Fibroblast of villous mesenchyme (primary cell): ENCODE measurements around the gene SLC24A4. TPM values are rescaled to one million over a fixed set of nuclear protein-coding genes. Genes with fewer than 3 reads are reported as not detected.

Source experiments
- DNase-seq: peaks from one replicate; pipeline ENCODE4 v3.0.0-alpha.2; 2010; ENCODE audit warnings: low read depth
- H3K4me3 ChIP-seq: 2 replicates; pipeline ENCODE4 v1.5.1; 2011; ENCODE audit warnings: low read depth, mild to moderate bottlenecking, low read length
- total RNA-seq: library from RNA; depleted of rRNA; stranded (reverse); fragments of >200 nt; gene quantifications from 2 replicates; pipeline ENCODE4 v1.2.3, GENCODE V29; 2012
- TF ChIP-seq, protein P1 (sequence below): IDR thresholded peaks from 2 replicates; pipeline ENCODE4 v1.5.1; 2012; ENCODE audit warnings: low read depth, mild to moderate bottlenecking, low read length; ENCODE audit not compliant: insufficient read depth

SLC24A4 gene
- total RNA-seq, 1 donor = not detected

DNA sequence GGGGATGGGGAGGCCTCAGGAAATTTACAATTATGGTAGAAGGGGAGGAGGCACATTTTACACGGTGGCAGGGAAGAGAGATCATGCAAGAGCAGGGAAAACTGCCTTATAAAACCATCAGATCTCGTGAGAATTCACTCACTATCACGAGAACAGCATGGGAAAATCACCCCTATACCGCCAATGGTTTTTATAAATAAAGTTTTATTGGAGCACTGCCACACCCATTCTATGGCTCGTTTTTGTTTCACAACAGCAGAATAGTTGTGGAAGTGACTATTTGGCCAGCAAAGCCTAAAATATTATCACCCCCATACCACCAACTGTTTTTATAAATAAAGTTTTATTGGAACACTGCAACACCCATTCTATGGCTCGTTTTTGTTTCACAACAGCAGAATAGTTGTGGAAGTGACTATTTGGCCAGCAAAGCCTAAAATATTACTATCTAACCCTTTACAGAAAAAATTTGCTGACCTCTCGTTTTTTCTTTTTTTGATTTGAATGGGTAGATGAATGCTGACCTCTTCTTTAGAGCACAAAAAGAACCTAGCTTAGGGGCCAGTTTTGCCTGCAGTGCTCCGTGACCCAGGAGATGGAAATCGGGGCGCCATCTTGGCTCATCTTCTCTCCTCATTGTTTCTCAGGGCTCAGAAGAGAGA lies 113.3 kb downstream of the SLC24A4 start:
- no peak for DNase-seq
- H3K4me3 ChIP-seq = no peak overlapping the region
- TF ChIP-seq, protein P1, sequence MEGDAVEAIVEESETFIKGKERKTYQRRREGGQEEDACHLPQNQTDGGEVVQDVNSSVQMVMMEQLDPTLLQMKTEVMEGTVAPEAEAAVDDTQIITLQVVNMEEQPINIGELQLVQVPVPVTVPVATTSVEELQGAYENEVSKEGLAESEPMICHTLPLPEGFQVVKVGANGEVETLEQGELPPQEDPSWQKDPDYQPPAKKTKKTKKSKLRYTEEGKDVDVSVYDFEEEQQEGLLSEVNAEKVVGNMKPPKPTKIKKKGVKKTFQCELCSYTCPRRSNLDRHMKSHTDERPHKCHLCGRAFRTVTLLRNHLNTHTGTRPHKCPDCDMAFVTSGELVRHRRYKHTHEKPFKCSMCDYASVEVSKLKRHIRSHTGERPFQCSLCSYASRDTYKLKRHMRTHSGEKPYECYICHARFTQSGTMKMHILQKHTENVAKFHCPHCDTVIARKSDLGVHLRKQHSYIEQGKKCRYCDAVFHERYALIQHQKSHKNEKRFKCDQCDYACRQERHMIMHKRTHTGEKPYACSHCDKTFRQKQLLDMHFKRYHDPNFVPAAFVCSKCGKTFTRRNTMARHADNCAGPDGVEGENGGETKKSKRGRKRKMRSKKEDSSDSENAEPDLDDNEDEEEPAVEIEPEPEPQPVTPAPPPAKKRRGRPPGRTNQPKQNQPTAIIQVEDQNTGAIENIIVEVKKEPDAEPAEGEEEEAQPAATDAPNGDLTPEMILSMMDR = no peak

- DNase-seq = no peak
- TF ChIP-seq, protein P1 = no peak
Observed at GRCh38 chr14:92437309-92437708, 114.3 kb downstream of the SLC24A4 start.

DNA sequence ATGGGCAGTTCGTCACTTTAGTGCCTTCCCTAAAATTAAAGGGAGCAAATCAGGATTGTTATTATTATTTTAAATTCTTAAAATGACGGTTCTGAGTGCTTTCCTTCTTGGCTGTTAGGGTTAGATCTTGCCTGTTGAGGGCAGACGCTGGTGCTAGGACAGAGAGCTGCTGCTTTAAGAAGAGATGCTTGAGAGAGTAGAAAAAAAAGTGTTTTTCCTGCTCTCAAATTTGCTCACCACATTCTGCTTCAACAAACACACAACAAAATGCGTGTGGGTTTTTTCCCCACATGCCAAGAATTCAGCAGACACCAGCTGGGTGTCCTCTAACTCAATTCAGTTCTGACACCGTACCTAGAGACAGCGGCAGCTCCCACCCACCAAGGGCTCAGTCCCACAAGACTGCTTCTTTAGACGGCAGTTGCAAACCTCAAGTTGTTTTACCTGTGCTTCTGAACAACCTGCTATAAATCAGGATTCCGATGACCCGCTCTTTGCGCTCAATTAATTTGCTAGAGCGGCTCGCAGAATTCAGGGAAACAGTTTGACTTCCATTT lies 114.8 kb downstream of the SLC24A4 start:
- TF ChIP-seq, protein P1 = no peak
- H3K4me3 ChIP-seq = no peak overlapping the region
- no peak for DNase-seq

More at GRCh38 chr14:92437309-92437708, 114.3 kb downstream of the SLC24A4 start:
- H3K4me3 ChIP-seq = no peak overlapping the region

- TF ChIP-seq, protein P1 = no peak
- H3K4me3 ChIP-seq = no peak overlapping the region
- no peak for DNase-seq
Observed at GRCh38 chr14:92439537-92440344, 116.8 kb downstream of the SLC24A4 start.

DNA sequence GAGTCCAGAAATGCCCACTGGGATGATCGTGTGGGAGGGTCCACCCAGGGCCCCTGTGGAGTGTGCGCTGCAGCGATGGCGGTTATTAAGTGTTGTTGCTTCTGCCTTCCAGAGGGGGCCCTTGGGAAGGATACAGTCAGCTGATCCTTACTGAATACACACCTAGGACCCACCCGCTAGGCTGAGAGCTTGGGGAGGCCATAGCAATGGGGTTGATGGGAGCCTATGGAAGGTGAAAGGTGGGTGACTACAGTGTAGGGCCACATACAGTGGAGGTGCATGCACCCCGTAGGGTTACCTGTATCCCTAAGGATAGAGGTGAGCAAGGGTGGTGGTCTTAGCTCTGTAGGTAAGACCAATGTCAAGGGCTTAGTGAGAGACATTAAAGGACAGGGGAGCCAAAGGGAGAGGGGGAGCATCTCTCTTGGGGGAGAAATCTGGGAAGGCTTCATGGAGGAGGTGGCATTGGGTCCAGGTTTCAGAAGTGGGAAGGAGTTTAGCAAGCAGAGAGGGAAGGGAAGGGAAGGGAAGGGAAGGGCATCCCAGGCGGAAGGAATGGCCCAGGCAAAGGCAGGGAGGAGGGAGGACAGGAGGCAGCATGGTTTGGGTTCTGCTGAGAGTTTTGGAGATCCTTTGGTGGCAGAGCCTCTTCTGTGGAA lies 117.5 kb downstream of the SLC24A4 start:
- DNase-seq = no peak
- H3K4me3 ChIP-seq = no peak overlapping the region
- TF ChIP-seq, protein P1 = no peak

DNA sequence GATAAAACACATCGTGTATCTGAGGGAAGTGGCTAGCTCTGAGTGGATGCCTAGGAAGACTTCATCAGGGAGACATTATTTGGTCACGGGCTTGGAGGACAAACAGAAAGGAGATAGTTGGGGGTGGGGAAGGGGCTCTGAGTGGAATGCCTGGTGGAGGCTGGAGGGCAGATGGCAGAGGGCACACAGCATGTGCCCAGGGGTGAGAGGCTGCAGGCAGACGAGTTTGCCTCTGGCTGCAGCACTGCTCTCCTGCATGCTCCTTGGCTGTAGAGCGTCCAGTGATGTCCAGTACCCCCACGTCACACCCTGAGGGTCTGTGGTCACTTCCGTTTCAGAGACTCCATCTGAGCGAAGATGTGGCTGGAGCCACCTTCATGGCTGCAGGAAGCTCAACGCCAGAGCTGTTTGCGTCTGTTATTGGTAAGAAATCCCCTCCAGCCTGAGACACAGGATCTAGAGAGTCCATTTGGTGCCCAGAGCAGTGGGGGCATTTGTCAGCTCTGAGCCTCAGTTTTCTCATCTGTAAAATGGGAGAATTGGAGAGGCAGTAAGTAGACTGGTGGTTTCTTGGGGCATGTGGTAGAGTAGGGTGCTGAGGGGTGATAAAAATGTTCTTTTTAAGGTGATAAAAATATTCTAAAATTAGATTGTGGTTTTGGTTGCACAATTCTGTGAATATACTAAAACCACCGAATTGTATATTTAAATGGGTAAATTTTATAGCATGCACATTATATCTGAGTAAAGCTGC lies 119.0 kb downstream of the SLC24A4 start:
- no peak overlapping the region for H3K4me3 ChIP-seq
- no peak for DNase-seq
- TF ChIP-seq, protein P1 = no peak
